Raji (cell line): ENCODE data around the gene OGFRL1.

Experiments
- POLR2A ChIP-seq: IDR thresholded peaks from 2 replicates; pipeline ENCODE4 v1.6.1; 2011; ENCODE audit warnings: low read depth, low read length, control low read depth; ENCODE audit not compliant: insufficient read depth

The OGFRL1 gene

DNA sequence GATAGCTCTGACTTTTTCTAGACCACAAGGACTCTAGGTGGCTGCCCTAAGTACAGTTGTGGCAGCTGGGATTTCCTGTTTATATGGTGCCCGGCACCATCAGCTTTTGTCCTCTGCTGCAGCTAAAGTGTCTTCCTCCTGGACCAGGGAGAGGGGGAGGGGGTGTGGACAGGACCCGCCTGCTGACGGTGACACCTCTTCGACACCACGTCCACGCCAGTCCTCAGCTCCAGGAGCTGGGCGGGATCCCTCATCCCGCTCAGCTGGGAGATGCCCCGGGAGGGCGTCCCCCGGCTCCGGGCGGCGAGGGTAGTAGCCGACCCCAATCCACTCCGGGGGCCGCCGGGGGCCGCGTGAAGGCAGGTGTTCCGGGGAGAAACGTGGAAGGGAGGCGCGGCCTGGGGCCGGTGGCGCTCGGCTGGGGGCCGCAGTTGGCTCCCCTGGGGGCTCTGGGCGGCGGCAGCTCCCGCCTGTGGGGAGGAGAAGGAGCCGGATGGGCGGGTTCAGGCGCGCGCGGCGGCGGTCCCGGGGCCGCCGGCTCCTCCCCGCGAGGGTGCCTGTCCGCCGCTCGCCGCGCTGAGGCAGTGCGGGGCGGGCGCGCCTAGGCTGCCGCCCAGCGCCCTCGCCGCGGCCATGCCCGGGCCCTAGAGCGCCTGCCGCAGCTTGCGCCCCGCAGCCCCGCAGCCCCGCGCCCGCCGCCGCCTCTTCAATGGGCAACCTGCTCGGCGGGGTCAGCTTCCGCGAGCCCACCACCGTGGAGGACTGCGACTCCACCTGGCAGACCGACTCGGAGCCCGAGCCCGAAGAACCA lies at the start of gene OGFRL1:
TSS of gene OGFRL1 (plus strand) at position 584 of the 811 bp plus-strand sequence. CDS start at position 710, 126 bp downstream.
- peak; percentile 84 for TF ChIP-seq POLR2A

DNA sequence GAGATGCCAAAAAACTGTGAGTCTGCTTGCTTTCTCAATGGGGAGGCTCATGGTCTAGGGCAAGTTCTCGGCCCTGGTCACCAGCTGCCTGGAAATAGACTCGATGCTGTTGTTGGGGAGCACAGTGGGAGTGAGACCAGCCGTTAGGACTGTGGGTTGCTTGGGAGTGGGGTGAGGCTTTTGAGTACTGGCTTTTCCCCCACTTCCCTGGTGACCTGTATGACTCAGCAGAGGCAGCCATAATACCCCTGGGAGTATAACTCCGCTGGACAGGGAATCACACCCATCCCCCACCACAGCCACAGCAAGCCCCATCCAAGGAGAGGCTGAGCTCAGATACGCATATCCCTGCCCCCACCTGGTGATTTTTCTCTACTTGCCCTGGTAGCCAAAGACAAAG lies 48.9 kb upstream of the OGFRL1 start:
- TF ChIP-seq POLR2A, result no peak

DNA sequence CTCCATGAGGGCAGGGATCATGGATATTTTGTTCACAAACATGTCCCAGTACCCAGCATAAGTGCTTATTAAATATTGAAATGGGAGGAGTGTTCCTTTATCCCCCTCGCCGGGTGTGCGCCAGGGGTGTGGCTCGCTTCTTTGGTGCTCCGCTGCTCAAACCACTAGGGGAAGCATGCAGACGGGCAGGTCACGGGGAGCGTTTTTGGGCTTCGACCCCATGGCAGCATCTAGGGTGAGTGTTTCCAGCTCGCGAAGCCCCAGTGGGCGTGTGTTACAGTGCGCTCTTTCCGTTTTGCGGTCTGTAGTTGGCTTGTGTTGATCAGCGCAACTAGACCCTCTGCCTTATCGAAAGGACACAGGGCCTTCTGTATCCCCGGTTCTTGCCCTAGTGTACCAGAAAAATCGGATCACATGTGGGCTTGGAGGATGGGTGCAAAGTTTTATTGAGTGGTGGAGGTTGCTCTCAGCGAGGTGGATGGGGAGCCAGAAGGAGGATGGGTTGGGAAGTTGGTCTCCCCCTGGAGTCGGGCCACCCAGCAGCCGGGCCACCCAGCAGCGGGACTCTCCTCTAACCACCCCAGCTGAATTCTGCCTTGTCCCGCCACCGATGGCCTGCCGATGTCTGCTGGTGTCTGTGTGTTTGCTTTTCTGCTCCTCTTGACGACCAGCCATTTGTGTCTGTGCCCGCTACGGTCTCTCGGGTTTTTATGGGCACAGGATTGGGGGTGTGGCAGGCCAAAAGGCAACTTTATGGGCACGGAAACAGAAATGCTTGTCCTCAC lies 43.2 kb upstream of the OGFRL1 start:
- TF ChIP-seq POLR2A, result no peak

DNA sequence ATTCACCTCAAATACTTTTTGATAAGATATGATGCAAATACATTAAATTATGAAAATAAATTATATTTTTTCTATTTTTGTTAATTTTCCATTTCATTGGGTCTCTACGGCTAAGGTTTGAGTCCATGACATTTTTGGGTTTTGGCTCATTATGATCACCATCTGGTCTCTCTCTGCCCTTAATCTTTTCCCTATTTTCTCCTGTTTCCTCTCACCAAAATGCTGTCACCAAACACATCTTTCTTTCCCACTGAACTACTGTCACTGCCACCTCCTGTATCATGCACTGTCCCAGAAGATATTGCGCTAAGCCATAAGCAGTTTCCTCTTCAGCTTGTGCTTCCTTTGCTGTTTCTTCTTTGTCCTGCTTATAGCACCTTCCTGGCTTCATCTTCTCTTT lies 42.0 kb upstream of the OGFRL1 start:
- TF ChIP-seq POLR2A, result no peak

DNA sequence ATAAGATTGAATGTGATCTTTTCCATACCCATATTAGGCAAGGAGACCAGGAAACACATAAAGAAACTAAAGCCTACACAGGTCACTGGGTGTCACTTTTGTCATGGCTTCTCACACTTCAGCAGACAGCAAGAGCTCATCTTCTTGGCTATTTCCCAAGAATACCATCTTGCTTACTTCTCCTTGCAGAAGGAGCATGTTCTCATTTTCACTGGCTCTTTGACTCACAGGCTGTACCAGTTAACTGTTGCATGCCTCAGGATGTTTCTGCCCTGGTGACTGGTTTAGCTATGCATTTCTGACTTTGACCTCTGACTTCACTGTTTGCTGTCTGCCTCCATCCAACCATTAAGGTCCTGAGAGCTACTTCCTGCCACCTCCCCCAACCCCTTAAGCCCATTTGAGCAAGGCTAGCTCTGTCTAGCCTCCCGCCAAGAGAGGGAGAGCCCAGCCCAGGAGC lies 40.3 kb upstream of the OGFRL1 start:
- TF ChIP-seq POLR2A, result peak; percentile 65

DNA sequence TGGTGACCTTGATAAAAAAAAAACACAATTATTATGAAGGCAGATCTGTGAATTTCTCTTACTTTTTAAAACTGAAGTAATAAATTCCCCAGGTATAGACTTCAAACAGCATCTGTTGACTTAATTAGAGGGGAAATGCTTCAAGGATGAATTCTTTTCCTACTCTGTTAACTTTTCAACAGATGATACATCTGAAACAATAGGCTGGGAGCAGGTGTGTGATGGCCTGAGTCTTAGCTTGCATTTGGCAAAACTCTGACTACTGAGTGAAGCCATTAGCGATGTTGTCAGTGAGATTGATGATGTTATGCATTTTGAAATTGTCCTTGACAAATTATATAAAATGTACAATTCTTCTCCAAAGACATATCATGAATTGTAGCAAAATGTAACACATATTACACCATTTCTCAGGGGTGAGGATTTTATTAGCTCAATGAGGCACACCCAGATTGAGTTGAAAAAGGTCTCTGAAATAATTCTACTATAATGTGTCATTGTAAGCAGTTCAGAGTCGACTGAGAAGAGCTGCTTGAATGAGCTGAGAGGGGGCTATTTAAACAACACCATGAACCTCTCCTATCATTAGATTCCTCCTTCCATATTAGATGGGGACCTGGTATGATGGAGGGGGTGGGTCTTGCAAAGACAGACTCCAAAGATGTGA lies 39.6 kb upstream of the OGFRL1 start:
- no peak for TF ChIP-seq POLR2A

DNA sequence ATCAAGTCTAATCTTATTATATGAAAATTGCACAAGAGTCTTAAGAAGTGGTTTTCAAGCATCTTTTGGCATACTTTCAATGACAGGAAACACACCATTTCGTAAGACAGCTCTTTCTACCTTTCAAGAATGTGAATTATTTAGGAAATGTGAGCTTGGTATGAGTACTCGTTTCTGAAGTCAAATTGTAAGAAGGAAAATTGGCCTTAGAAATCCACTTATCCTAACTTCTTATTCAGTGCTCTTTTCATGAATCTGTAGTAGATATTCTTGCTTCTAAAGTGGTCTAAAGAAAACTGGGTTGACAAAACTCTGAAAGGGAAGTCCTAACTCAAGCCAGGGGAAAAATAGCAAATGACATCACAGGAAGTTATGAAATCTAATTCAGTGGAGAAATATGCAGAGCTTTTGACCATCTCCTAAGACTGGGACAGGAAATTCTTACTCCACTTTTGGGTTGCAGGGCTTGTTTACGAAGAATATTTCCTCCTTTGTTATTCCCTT lies 38.5 kb upstream of the OGFRL1 start:
- TF ChIP-seq POLR2A, result no peak

DNA sequence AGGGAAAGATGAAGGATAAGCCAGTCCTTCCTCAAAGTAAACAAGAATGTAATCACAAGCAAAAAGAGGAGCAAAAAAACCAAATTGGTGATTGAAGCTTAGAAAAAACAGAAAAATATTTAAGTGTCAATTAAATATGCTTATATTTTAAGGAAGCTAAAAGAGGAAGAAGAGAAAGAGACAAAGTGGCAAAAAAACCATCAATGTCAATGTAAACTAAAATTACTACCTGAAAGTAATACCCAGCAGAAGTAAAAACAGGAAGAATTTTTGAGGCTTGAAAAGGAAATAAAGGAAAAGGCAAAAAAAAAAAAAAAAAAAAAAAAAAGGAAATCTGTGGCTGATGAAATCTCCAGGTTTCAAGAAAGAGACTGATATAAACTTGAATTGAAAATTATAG lies 36.2 kb upstream of the OGFRL1 start:
- no peak for TF ChIP-seq POLR2A

DNA sequence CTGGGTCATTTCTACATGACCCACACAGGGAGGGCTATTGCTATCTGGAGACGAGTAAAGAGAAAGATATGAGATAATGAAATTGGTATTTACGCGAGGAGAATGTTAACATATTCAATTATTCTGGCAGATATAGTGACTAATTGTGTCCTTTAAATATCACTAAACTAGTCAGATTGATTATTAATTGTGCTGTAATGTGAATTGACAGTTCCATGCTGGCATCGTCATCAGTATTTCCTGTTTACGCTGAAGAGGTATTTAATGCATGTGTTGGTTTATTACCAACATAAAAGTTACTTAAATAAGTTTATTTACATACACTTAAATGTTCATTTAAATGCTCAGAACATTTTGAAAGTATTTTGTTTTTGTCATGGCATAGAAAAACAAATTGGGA lies 35.7 kb upstream of the OGFRL1 start:
- no peak for TF ChIP-seq POLR2A

DNA sequence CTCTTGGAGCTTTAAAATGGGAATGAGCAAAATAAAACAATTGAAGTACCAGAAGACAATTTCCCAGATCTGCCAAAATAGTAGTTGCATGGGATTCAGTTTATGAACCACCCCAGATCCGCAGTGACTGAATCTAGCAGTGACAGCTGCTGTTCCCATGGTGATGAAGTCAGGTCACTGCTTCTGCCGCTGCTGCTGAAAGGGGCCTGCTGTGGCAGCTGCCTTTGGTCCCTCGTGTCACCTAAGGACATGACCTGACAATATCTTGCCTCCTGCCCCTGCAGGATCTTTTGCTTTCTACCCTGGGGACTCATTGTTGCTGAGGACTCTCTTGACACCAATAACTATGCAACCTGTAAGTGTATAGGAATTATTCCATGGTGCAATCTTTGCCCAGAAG lies 34.3 kb upstream of the OGFRL1 start:
- TF ChIP-seq POLR2A, result no peak

DNA sequence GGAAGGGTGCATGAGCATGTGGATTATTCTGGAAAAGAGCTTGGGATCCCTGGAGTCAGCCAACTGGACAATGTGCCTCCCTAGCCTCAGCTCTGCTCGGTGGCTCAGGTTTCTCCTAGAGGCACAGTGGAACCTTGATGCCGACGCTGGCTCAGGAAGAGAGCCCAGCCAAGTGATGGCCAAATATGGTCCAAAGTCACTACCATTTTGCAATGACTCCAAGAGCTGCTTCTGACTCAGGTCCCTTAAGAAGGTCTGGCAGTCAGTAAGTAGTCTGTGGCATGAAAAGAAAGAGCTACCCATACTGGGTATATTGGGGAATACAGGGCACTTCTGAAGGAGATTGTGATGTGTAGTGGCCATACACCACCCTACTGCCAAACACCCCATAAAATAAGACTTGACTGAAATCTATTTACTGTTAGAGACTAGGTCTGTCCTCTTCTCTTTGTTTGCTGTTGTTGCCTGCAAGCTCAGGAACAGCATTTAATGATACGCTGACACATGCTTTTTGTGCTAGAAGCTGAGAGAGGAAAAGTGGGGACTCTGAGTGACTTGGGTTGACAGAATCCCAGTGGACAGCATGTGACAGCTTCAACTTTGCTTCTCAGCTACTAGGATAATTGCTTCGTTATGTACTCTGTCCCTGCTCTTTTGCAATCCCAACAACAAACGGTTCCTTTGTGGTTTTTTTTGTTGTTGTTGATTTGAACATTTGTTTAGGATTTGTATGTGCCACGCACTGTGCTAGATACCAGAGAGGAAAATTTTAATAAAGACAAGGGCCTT lies 30.3 kb upstream of the OGFRL1 start:
- no peak for TF ChIP-seq POLR2A

DNA sequence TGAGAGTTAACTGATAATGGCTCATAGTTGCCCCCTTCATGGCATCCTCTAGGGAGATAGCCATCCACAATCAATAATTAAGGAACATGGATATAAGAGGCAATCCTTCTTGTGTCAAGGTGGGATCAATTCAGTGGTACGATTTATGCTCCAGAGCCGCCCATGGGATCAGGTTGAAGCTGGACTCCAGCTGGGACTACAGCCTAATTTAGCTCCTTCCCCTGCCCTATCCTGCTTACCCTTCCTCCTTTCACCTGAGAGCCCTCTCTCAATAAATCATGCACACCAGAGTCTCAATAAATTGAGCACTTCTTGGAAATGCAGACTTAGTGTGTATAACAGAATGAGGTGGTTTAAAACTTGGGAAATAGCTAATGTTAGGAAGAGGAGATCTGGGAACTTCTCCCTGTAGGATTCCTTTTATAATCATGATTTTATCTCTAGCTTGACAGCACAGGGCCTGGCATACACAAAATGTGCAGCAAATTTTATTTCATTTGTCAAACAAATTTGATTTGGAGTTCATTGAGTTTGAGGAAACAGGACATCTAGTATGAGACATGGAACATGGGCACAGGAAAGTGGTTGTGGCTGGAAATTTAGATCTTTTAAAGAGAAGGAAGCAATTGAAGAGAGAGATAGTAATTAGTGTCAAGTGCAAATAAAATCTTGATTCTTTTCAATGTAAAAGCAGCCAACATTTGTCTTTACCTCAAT lies 28.6 kb upstream of the OGFRL1 start:
- no peak for TF ChIP-seq POLR2A

DNA sequence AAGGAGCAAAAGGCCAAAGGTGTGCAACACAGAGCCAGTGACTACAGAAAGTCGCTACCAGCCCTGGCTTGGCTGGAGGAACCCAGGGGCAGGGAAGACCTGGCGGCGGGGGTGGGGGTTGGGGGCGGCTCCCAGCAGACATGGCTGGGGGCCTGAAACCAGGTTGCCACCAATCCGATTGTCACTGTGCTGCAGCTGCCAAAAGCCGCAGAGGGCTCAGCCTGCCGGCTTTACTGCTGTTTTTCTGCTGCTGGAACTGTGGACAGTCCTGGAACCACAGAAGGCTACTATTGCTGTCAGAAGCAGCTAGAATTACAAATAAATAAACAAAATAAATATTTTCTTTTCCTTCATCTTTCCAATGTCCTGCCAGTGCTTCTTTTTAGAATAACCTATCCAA lies 25.7 kb upstream of the OGFRL1 start:
- TF ChIP-seq POLR2A, result no peak
